HEK293 (cell line): ENCODE results near the gene MNDA.

Experiments used
- CTCF ChIA-PET: fragments of 350-600 bp; formaldehyde crosslinking; extraction: SDS; loops from one replicate; lab custom pipeline; 2021; ENCODE audit warnings: antibody characterized with exemption; lab: Yijun Ruan, JAX
- POLR2A ChIA-PET: fragments of 300-600 bp; formaldehyde crosslinking; extraction: SDS; loops from one replicate; lab custom pipeline; 2020; ENCODE audit warnings: antibody characterized with exemption, inconsistent platforms; lab: Yijun Ruan, JAX
- H3K27ac ChIP-seq: fragments of 200-500 bp; sonication (Bioruptor generic); 2 replicates; pipeline ENCODE4 v1.5.1; 2014; ENCODE audit warnings: low read depth, low read length, control low read depth, inconsistent platforms; ENCODE audit errors: extremely low read depth
- H3K36me3 ChIP-seq, 2 experiments: fragments of 200-500 bp in 1 of 2; sonication (Bioruptor generic) in 1 of 2; 1 replicate in 1 of 2; 2 replicates in 1 of 2; pipeline ENCODE4 v1.5.1; 2014 to 2017; ENCODE audit warnings: inconsistent platforms in 2 of 2, low read length in 2 of 2; ENCODE audit not compliant: control insufficient read depth in 2 of 2, insufficient read depth in 1 of 2
- H3K4me1 ChIP-seq: fragments of 200-500 bp; sonication (Bioruptor generic); 2 replicates; pipeline ENCODE4 v1.5.1; 2014; ENCODE audit warnings: mild to moderate bottlenecking, low read length, inconsistent platforms; ENCODE audit not compliant: control insufficient read depth, insufficient read depth
- H3K4me3 ChIP-seq: 2 replicates; pipeline ENCODE4 v1.5.1; 2011; ENCODE audit warnings: low read depth, mild to moderate bottlenecking, control low read depth, low read length, moderate library complexity
- H3K9me3 ChIP-seq: fragments of 200-500 bp; sonication (Bioruptor generic); 2 replicates; pipeline ENCODE4 v1.5.1; 2014; ENCODE audit warnings: low read depth, low read length, inconsistent platforms; ENCODE audit not compliant: control insufficient read depth, insufficient read depth
- BCL11A ChIP-seq: fragments of 450-650 bp; formaldehyde crosslinking; IDR thresholded peaks from 2 replicates; pipeline ENCODE4 v1.5.1; 2016; ENCODE audit warnings: low read depth, missing biosample characterization, missing genetic modification characterization
- BCL6B ChIP-seq: fragments of 450-650 bp; formaldehyde crosslinking; IDR thresholded peaks from 2 replicates; pipeline ENCODE4 v1.5.1; 2017; ENCODE audit warnings: missing biosample characterization, missing genetic modification characterization
- ELK4 ChIP-seq: IDR thresholded peaks from 2 replicates; pipeline ENCODE4 v1.6.1; 2011; ENCODE audit warnings: mild to moderate bottlenecking, low read depth, low read length, borderline replicate concordance
- GFI1B ChIP-seq: fragments of 450-650 bp; formaldehyde crosslinking; IDR thresholded peaks from 2 replicates; pipeline ENCODE4 v1.5.1; 2016; ENCODE audit warnings: missing biosample characterization, missing genetic modification characterization
- IKZF3 ChIP-seq: fragments of 450-650 bp; IDR thresholded peaks from 2 replicates; pipeline ENCODE4 v1.5.0; 2018; ENCODE audit warnings: missing biosample characterization, mild to moderate bottlenecking, missing genetic modification characterization, moderate library complexity
- REPIN1 ChIP-seq: fragments of 450-650 bp; formaldehyde crosslinking; IDR thresholded peaks from 2 replicates; pipeline ENCODE4 v1.5.1; 2017; ENCODE audit warnings: missing biosample characterization, missing genetic modification characterization, low read depth
- SALL2 ChIP-seq: fragments of 450-650 bp; formaldehyde crosslinking; IDR thresholded peaks from 2 replicates; pipeline ENCODE4 v1.5.0; 2017; ENCODE audit warnings: missing biosample characterization, mild to moderate bottlenecking, missing genetic modification characterization, borderline replicate concordance
- SCRT2 ChIP-seq: fragments of 450-650 bp; formaldehyde crosslinking; IDR thresholded peaks from 2 replicates; pipeline ENCODE4 v1.5.1; 2016; ENCODE audit warnings: missing biosample characterization, missing genetic modification characterization
- YY1 ChIP-seq: fragments of 450-650 bp; formaldehyde crosslinking; IDR thresholded peaks from 2 replicates; pipeline ENCODE4 v1.5.1; 2018; ENCODE audit warnings: missing biosample characterization, missing genetic modification characterization
- ZNF114 ChIP-seq: fragments of 450-650 bp; formaldehyde crosslinking; IDR thresholded peaks from 2 replicates; pipeline ENCODE4 v1.5.0; 2017; ENCODE audit warnings: missing biosample characterization, missing genetic modification characterization
- ZNF248 ChIP-seq: fragments of 450-650 bp; formaldehyde crosslinking; IDR thresholded peaks from 2 replicates; pipeline ENCODE4 v1.5.1; 2017; ENCODE audit warnings: missing biosample characterization, missing genetic modification characterization
- ZNF37A ChIP-seq: fragments of 450-650 bp; IDR thresholded peaks from 2 replicates; pipeline ENCODE4 v1.5.1; 2018; ENCODE audit warnings: missing biosample characterization, missing genetic modification characterization
- ZNF426 ChIP-seq: fragments of 450-650 bp; formaldehyde crosslinking; IDR thresholded peaks from 2 replicates; pipeline ENCODE4 v1.5.1; 2017; ENCODE audit warnings: missing biosample characterization, missing genetic modification characterization, mild to moderate bottlenecking, inconsistent platforms, moderate library complexity
- ZNF610 ChIP-seq: fragments of 450-650 bp; formaldehyde crosslinking; IDR thresholded peaks from 2 replicates; pipeline ENCODE4 v1.5.1; 2016; ENCODE audit warnings: missing biosample characterization, missing genetic modification characterization, borderline replicate concordance
- ZNF830 ChIP-seq: fragments of 450-650 bp; IDR thresholded peaks from 2 replicates; pipeline ENCODE4 v1.5.0; 2018; ENCODE audit warnings: missing biosample characterization, missing genetic modification characterization, low read depth, mild to moderate bottlenecking, moderate library complexity
- ZNF843 ChIP-seq: fragments of 450-650 bp; formaldehyde crosslinking; IDR thresholded peaks from 2 replicates; pipeline ENCODE4 v1.5.1; 2016; ENCODE audit warnings: missing biosample characterization, missing genetic modification characterization
- TF ChIP-seq, protein P1 (sequence below): fragments of 450-650 bp; formaldehyde crosslinking; IDR thresholded peaks from 2 replicates; pipeline ENCODE4 v1.5.0; 2017; ENCODE audit warnings: missing biosample characterization, missing genetic modification characterization, borderline replicate concordance
- TF ChIP-seq, protein P2 (sequence below): fragments of 450-650 bp; formaldehyde crosslinking; IDR thresholded peaks from 2 replicates; pipeline ENCODE4 v1.5.1; 2016; ENCODE audit warnings: missing biosample characterization, missing genetic modification characterization, borderline replicate concordance
- TF ChIP-seq, protein P3 (sequence below): fragments of 450-650 bp; formaldehyde crosslinking; IDR thresholded peaks from 2 replicates; pipeline ENCODE4 v1.5.1; 2016; ENCODE audit warnings: missing biosample characterization, missing genetic modification characterization, low read depth

Gene MNDA

DNA sequence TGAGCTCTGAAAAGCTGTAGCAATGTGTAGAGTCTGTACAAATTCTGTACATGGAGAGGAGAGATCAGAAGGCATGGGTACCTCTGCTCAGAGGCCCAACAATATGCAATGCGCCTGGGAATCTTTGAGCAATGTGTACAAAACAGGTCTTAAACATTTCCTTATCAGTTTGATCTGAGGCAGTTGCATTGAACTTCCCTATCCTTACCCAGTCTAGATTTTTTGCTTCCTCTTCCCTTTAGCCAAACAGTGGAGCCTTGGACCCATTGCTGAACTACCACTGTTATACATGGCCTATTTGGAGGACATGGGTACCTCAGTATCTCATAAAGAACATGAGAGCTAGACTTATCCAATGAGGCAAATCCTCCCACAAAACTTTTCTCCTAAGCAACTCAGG is 12.6 kb upstream of the MNDA start:
- Histone ChIP-seq H3K4me1 (no peaks in the 10 kb centered on the region), H3K4me3 (no peak overlapping the region), H3K36me3 (no peaks in the 10 kb centered on the region), H3K27ac (no peak overlapping the region), H3K9me3 (no peaks in the 10 kb centered on the region)
- TF ChIP-seq BCL6B (no peak), SCRT2 (tag by site-specific recombination) (no peak), ZNF248 (tag by site-specific recombination) (no peak), ZNF610 (no peak), BCL11A (tag by site-specific recombination) (no peak), GFI1B (no peak), SALL2 (tag by site-specific recombination) (no peak), REPIN1 (tag by site-specific recombination) (no peak), YY1 (tag by site-specific recombination) (no peak), IKZF3 (no peak), ELK4 (no peak), ZNF426 (tag by site-specific recombination) (no peak), ZNF843 (no peak), ZNF114 (tag by site-specific recombination) (no peak), ZNF830 (tag by site-specific recombination) (no peak), ZNF37A (no peak)
- TF ChIP-seq, protein P1, sequence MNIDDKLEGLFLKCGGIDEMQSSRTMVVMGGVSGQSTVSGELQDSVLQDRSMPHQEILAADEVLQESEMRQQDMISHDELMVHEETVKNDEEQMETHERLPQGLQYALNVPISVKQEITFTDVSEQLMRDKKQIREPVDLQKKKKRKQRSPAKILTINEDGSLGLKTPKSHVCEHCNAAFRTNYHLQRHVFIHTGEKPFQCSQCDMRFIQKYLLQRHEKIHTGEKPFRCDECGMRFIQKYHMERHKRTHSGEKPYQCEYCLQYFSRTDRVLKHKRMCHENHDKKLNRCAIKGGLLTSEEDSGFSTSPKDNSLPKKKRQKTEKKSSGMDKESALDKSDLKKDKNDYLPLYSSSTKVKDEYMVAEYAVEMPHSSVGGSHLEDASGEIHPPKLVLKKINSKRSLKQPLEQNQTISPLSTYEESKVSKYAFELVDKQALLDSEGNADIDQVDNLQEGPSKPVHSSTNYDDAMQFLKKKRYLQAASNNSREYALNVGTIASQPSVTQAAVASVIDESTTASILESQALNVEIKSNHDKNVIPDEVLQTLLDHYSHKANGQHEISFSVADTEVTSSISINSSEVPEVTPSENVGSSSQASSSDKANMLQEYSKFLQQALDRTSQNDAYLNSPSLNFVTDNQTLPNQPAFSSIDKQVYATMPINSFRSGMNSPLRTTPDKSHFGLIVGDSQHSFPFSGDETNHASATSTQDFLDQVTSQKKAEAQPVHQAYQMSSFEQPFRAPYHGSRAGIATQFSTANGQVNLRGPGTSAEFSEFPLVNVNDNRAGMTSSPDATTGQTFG (tag by site-specific recombination) = no peak
- TF ChIP-seq, protein P2, sequence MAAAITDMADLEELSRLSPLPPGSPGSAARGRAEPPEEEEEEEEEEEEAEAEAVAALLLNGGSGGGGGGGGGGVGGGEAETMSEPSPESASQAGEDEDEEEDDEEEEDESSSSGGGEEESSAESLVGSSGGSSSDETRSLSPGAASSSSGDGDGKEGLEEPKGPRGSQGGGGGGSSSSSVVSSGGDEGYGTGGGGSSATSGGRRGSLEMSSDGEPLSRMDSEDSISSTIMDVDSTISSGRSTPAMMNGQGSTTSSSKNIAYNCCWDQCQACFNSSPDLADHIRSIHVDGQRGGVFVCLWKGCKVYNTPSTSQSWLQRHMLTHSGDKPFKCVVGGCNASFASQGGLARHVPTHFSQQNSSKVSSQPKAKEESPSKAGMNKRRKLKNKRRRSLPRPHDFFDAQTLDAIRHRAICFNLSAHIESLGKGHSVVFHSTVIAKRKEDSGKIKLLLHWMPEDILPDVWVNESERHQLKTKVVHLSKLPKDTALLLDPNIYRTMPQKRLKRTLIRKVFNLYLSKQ (tag by site-specific recombination) = no peak
- TF ChIP-seq, protein P3, sequence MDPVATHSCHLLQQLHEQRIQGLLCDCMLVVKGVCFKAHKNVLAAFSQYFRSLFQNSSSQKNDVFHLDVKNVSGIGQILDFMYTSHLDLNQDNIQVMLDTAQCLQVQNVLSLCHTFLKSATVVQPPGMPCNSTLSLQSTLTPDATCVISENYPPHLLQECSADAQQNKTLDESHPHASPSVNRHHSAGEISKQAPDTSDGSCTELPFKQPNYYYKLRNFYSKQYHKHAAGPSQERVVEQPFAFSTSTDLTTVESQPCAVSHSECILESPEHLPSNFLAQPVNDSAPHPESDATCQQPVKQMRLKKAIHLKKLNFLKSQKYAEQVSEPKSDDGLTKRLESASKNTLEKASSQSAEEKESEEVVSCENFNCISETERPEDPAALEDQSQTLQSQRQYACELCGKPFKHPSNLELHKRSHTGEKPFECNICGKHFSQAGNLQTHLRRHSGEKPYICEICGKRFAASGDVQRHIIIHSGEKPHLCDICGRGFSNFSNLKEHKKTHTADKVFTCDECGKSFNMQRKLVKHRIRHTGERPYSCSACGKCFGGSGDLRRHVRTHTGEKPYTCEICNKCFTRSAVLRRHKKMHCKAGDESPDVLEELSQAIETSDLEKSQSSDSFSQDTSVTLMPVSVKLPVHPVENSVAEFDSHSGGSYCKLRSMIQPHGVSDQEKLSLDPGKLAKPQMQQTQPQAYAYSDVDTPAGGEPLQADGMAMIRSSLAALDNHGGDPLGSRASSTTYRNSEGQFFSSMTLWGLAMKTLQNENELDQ = no peak
- POLR2A ChIA-PET = no interaction called here
- CTCF ChIA-PET = interaction anchor here (0.6 to 0.8 kb wide), 2 partner anchors 180 to 395 kb away, joined by 3 read pairs; no protein-coding TSS in a partner anchor
